HG03469 (cell line): ENCODE results near the gene MYO1H.

ENCODE experiments used
- ATAC-seq: cut with Tn5 transposase; IDR thresholded peaks from one replicate; pipeline ENCODE4 v1.9.1; 2021; ENCODE audit warnings: mild to moderate bottlenecking, moderate library complexity, moderate number of reproducible peaks; ENCODE audit not compliant: unreplicated experiment

MYO1H gene

GRCh38 chr12:109489016-109489954 is 141.6 kb downstream of the MYO1H start:
- no peak for ATAC-seq

GRCh38 chr12:109489955-109490565 is 142.4 kb downstream of the MYO1H start:
- ATAC-seq, result no peak

DNA sequence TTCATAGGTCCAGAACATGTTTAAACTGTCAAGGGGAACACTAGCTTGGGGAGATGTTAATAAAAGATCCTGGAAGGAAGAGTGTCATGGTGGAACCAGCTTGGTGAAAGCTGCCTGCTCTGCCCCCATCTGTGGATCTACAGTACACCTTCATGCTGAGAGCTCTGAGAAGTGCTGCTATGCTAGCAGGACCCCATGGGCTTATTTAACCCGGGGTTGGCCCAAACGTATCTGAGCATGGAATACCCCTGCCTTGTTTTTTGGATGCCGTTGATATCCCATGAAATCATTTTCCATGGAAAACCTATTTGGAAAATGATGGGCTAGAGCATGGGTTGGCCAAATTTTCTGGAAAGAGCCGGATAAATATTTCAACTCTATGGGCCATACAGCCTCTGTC is 144.0 kb downstream of the MYO1H start:
- ATAC-seq, result no peak

GRCh38 chr12:109492371-109492770 is 144.7 kb downstream of the MYO1H start:
- no peak for ATAC-seq

DNA sequence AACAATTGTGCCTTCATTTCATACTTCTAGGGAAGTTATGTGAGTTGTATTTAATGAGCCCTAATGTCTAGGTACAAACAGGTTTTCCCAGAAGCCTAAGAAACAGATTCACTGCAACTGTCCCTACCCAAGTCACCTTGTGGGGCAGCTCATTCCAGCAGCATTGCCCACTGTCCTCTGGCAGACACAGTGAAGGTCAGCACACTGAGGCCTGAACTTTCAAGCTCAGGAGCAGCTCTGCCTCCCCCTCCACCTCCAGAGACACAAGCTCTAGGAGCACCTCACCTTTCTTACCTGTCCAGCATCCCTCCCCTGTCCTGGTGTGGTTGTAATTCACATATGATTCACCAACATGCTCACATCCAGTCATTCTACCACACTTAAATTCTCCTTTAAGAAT is 145.4 kb downstream of the MYO1H start:
- no peak for ATAC-seq

DNA sequence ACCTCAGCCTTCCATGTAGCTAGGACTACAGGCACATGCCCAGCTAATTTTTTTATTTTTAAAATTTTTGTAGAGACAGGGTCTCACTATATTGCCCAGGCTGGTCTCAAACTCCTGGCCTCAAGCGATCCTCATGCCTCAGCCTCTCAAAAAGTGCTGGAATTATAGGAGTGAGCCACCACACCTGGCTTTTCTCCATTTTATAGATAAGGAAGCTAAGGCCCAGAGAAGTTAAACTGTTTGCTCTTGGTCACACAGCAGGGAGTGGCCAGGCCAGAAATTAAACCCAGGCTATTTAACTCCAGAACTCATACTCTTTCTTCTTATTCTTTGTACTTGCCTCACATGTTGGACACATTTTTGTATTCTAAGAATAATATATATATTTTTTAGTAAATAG is 146.2 kb downstream of the MYO1H start:
- ATAC-seq, result no peak

DNA sequence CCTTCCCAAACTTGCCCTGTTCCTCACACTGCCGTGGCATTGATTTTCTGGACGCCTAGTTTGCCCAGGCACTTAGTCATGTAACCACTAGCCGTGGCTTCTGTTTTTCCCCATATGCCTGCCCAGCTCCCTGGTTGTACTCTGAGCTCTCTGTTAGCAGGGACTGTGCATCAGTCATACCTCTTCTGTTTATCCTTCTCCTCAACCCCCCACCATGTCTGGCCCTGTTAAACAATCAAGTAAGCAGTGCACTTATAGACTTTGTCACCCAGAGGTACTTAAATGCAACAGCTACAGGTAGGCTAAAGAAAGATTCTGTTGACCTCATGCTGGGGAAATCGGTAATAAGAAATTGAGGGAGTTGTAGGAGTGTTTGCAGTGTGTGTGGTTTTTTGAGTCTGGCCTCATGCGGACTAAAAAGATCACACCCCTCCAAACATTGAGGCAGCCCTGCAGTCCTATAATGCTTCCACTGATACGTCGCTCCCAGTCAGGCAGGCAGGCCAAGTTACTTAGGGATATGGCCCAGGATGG is 146.7 kb downstream of the MYO1H start:
- ATAC-seq, result no peak

- ATAC-seq, result no peak
Measured at GRCh38 chr12:109495012-109495411, 147.3 kb downstream of the MYO1H start.

- ATAC-seq, result no peak
Measured at GRCh38 chr12:109496306-109496705, 148.6 kb downstream of the MYO1H start.

GRCh38 chr12:109497675-109498074 is 150.0 kb downstream of the MYO1H start:
- no peak for ATAC-seq
